K562 (cell line): ENCODE data around the gene MED14. TPM values are rescaled to one million over a fixed set of nuclear protein-coding genes. Genes with fewer than 3 reads are reported as not detected.
A peak's percentile ranks its signal among the peaks of the same experiment; 100 is the strongest.

ENCODE experiments used
- BCOR ChIP-seq: fragments of 450-650 bp; IDR thresholded peaks from 2 replicates; pipeline ENCODE4 v1.6.1; 2016
- C11orf30 ChIP-seq: fragments of 450-650 bp; IDR thresholded peaks from 2 replicates; pipeline ENCODE4 v1.6.1; 2016; ENCODE audit warnings: low read depth, mild to moderate bottlenecking
- CBFA2T2 ChIP-seq: fragments of 450-650 bp; conservative IDR thresholded peaks from 2 replicates; pipeline ENCODE4 v1.6.1; 2017; ENCODE audit warnings: mild to moderate bottlenecking
- E2F6 ChIP-seq, 2 experiments: IDR thresholded peaks; 2 replicates each; pipeline ENCODE4 v1.6.1; 2011; ENCODE audit warnings: borderline replicate concordance in 1 of 2, control low read depth in 1 of 2, low read depth in 1 of 2, low read length in 1 of 2, mild to moderate bottlenecking in 1 of 2, mixed read lengths in 1 of 2, moderate library complexity in 1 of 2; ENCODE audit not compliant: insufficient read depth in 1 of 2, insufficient read length in 1 of 2, poor library complexity in 1 of 2, severe bottlenecking in 1 of 2; ENCODE audit errors: extremely low read depth in 1 of 2
- ELF1 ChIP-seq: fragments of 200-800 bp; sonication (Bioruptor generic); IDR thresholded peaks from 2 replicates; pipeline ENCODE4 v1.6.1; 2016; ENCODE audit warnings: missing genetic modification characterization, missing compliant biosample characterization
- HDAC6 ChIP-seq: IDR thresholded peaks from 2 replicates; pipeline ENCODE4 v1.6.1; 2012; ENCODE audit warnings: low read depth, mild to moderate bottlenecking, control low read depth, inconsistent platforms, low read length, moderate library complexity
- MECOM ChIP-seq: fragments of 250-450 bp; sonication (Bioruptor Pico); IDR thresholded peaks from 2 replicates; pipeline ENCODE4 v1.8.0; 2022; ENCODE audit warnings: inconsistent platforms
- NR1H2 ChIP-seq: sonication (generic); formaldehyde crosslinking; IDR thresholded peaks from 2 replicates; pipeline ENCODE4 v1.4.0; 2020; ENCODE audit warnings: mild to moderate bottlenecking, missing genetic modification reagents
- POLR3G ChIP-seq: IDR thresholded peaks from 2 replicates; pipeline ENCODE4 v1.6.1; 2011; ENCODE audit not compliant: insufficient read length, insufficient replicate concordance; ENCODE audit errors: extremely low read depth
- RERE ChIP-seq: sonication (generic); formaldehyde crosslinking; IDR thresholded peaks from 2 replicates; pipeline ENCODE4 v1.8.0; 2023; ENCODE audit warnings: missing genetic modification reagents, mild to moderate bottlenecking, borderline replicate concordance
- SRSF3 ChIP-seq: fragments of 200-400 bp; formaldehyde crosslinking; IDR thresholded peaks from 2 replicates; pipeline ENCODE4 v1.6.1; 2016; ENCODE audit warnings: mild to moderate bottlenecking, low read length, moderate library complexity; ENCODE audit not compliant: insufficient read depth
- STAT5B ChIP-seq: fragments of 250-450 bp; sonication (Bioruptor Pico); IDR thresholded peaks from 2 replicates; pipeline ENCODE4 v1.8.0; 2021; ENCODE audit warnings: mild to moderate bottlenecking, inconsistent platforms
- TEAD2 ChIP-seq: fragments of 450-650 bp; IDR thresholded peaks from 2 replicates; pipeline ENCODE4 v1.6.1; 2016; ENCODE audit warnings: missing genetic modification characterization, control low read depth, missing compliant biosample characterization
- TGIF2 ChIP-seq: sonication (generic); formaldehyde crosslinking; IDR thresholded peaks from 2 replicates; pipeline ENCODE4 v1.8.1; 2022; ENCODE audit warnings: mild to moderate bottlenecking, missing genetic modification reagents, moderate library complexity
- UBTF ChIP-seq, 2 experiments: IDR thresholded peaks; 2 replicates each; pipeline ENCODE4 v1.6.1; 2012; ENCODE audit warnings: improper control_type of control experiment in 2 of 2, low read depth in 2 of 2, low read length in 2 of 2, borderline replicate concordance in 1 of 2
- ZFP30 ChIP-seq: fragments of 250-450 bp; sonication (Bioruptor Pico); IDR thresholded peaks from 2 replicates; pipeline ENCODE4 v1.8.0; 2022; ENCODE audit warnings: moderate library complexity, mild to moderate bottlenecking, inconsistent platforms, borderline replicate concordance
- ZNF24 ChIP-seq: fragments of 450-650 bp; IDR thresholded peaks from 2 replicates; pipeline ENCODE4 v1.6.1; 2016
- polyA plus RNA-seq, 8 experiments: library from polyadenylated mRNA; depleted of rRNA in 4 of 8; stranded (reverse) in 5 of 8; unstranded in 3 of 8; fragments of >200 nt; fragmentation: Nextera tagmentation in 2 of 8; fragmentation: Illumina TruSeq in 1 of 8; extraction: Ambion mirVana in 2 of 8; extraction: Trizol in 1 of 8; gene quantifications; 2 replicates each; pipeline versions ENCODE4 v1.2.1 to v1.2.3, GENCODE V29; 2011 to 2014; ENCODE audit warnings: inconsistent platforms in 1 of 8, missing spikeins in 1 of 8
- total RNA-seq, 7 experiments: library from RNA; depleted of rRNA in 6 of 7; stranded (reverse); fragments of >200 nt in 6 of 7; fragmentation: Illumina TruSeq in 2 of 7; extraction: Trizol in 2 of 7; gene quantifications; 2 replicates each; pipeline versions ENCODE4 v1.2.1 to v1.2.3, GENCODE V29; 2011 to 2021; ENCODE audit warnings: low replicate concordance in 1 of 7

The MED14 gene
- total and polyA plus RNA-seq, 9 of the 15 experiments (the other 6 are each of a cell fraction or from before 2014, with no cell fraction given) = 9.2 to 35.3 (median 18.7) TPM

GRCh38 chrX:40735325-40736169 lies at the start of gene MED14 (continued):
- TF ChIP-seq UBTF (IDR thresholded peaks at IDR 0.05; ENCODE audit: borderline replicate concordance in 1 of 2, low read depth in 2 of 2, low read length in 2 of 2) (peak; percentile 36 to 76; a peak in 3 of 4 replicates), E2F6 (IDR thresholded peaks at IDR 0.05; ENCODE audit: borderline replicate concordance in 1 of 2, extremely low read depth in 1 of 2, insufficient read depth in 1 of 2, insufficient read length in 1 of 2, low read depth in 1 of 2, low read length in 1 of 2, poor library complexity in 1 of 2, severe bottlenecking in 1 of 2) (peak; percentile 56 to 57), SRSF3 (no peak), HDAC6 (no peak), MECOM (CRISPR knock-in tag) (no peak), ELF1 (peak; percentile 74), RERE (CRISPR knock-in tag) (no peak), NR1H2 (CRISPR knock-in tag) (no peak), POLR3G (no peak), ZNF24 (no peak), CBFA2T2 (no peak), TEAD2 (tag) (no peak), ZFP30 (CRISPR knock-in tag) (no peak), BCOR (peak; percentile 59; the same call in 1 of the 2 replicates), TGIF2 (CRISPR knock-in tag) (no peak), STAT5B (CRISPR knock-in tag) (no peak), C11orf30 (0 out of 2 replicates have a peak, but pooled peaks have one; percentile 21)
